GM12864 (cell line): Measurements from ENCODE around the gene IFT80.
"Not testable (repeated sequence)": the region's sequence is repeated elsewhere in the genome, so short reads cannot be mapped to it uniquely, and the experiment has no call there.

Source experiments
- DNase-seq: peaks from one replicate; pipeline ENCODE4 v3.0.0-alpha.2; 2011; ENCODE audit warnings: low read depth
- H3K4me3 ChIP-seq: 2 replicates; pipeline ENCODE4 v1.5.1; 2011; ENCODE audit warnings: mild to moderate bottlenecking, low read depth, low read length, control low read depth
- CTCF ChIP-seq: IDR thresholded peaks from 2 replicates; pipeline ENCODE4 v1.5.1; 2011; ENCODE audit warnings: low read depth, mild to moderate bottlenecking, moderate library complexity, low read length, control low read depth, inconsistent platforms; ENCODE audit errors: missing control alignments

Gene IFT80

GRCh38 chr3:160365869-160366522, 33.0 kb downstream of the IFT80 start:
- H3K4me3 ChIP-seq, result no peak overlapping the region
- no peak for DNase-seq
- no peak for TF ChIP-seq CTCF

- DNase-seq, H3K4me3 ChIP-seq: not testable (repeated sequence)
Measured at GRCh38 chr3:160362896-160363295, 36.1 kb downstream of the IFT80 start.

- no peak overlapping the region for H3K4me3 ChIP-seq
- no peak for DNase-seq
- no peak for TF ChIP-seq CTCF
Measured at GRCh38 chr3:160355826-160356225, 43.2 kb downstream of the IFT80 start.

GRCh38 chr3:160346511-160346910, 52.5 kb downstream of the IFT80 start:
- DNase-seq, result no peak
- no peak for TF ChIP-seq CTCF
- H3K4me3 ChIP-seq, result no peak overlapping the region

GRCh38 chr3:160343132-160343531, 55.9 kb downstream of the IFT80 start:
- no peak for DNase-seq
- TF ChIP-seq CTCF, result peak; percentile 33
- H3K4me3 ChIP-seq, result no peak overlapping the region

GRCh38 chr3:160340351-160340750, 58.7 kb downstream of the IFT80 start:
- no peak for TF ChIP-seq CTCF
- no peak for DNase-seq
- no peak overlapping the region for H3K4me3 ChIP-seq

- DNase-seq, result no peak
- no peak overlapping the region for H3K4me3 ChIP-seq
Measured at GRCh38 chr3:160331127-160331937, 67.7 kb downstream of the IFT80 start.

More at GRCh38 chr3:160331127-160331937, 67.7 kb downstream of the IFT80 start:
- no peak for TF ChIP-seq CTCF
